Measurements from ENCODE around the gene LRRTM4. TPM values are rescaled to one million over a fixed set of nuclear protein-coding genes. Genes with fewer than 3 reads are reported as not detected.

Gene LRRTM4
- total and polyA plus RNA-seq, 2 experiments from 2014 or later = 4.5 to 15.4 TPM

DNA sequence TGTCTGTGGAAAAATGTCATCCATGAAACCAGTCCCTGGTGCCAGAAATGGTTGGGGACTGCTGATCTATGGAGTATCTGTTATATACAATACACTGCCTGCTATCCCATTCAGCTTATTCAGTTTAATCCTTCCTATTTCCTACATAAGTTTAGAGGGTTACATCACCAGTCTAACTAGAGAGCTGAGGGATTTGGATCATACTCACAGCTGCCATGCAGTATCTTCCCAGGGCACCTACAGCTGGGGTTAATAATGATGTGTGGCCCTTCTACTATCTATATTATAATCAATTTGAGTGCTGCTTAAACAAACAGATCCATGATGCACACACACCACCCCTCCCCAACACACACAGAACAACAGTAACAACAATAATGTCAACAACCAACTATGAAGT lies 524.0 kb downstream of the LRRTM4 start:
- H3K4me2 ChIP-seq = no peak overlapping the region
- H3K27ac ChIP-seq (ENCODE audit: low read depth) = no peak overlapping the region
- Mint-ChIP-seq H3K27ac (no peak overlapping the region), H3K4me3 (no peak overlapping the region), H3K4me1 (peaks cover 9% of the 10 kb centered on the region), H3K27me3 (ENCODE audit: insufficient read depth, low read depth, poor library complexity) (peaks cover 1% of the 10 kb centered on the region), H3K9me3 (no peaks in the 10 kb centered on the region), H3K36me3 (ENCODE audit: low read depth) (no peaks in the 10 kb centered on the region)
- ATAC-seq (no peak), DNase-seq (ENCODE audit: low spot score) (no peak)
- H3K79me2 ChIP-seq (replicated peaks; ENCODE audit: insufficient read depth) = no peaks in the 10 kb centered on the region
- no peaks in the 10 kb centered on the region for H3K9me2 ChIP-seq (ENCODE audit: insufficient read depth)
- H3K36me3 ChIP-seq (ENCODE audit: insufficient read depth) = no peaks in the 10 kb centered on the region
- H4K20me1 ChIP-seq (replicated peaks; ENCODE audit: insufficient read depth) = no peaks in the 10 kb centered on the region
- no peak overlapping the region for H2AFZ ChIP-seq
- H3F3A ChIP-seq (replicated peaks; ENCODE audit: low read depth) = no peaks in the 10 kb centered on the region
- no peaks in the 10 kb centered on the region for H3K27me3 ChIP-seq (ENCODE audit: insufficient read depth)
- no peak overlapping the region for H3K4me3 ChIP-seq
- TF ChIP-seq, protein P1, sequence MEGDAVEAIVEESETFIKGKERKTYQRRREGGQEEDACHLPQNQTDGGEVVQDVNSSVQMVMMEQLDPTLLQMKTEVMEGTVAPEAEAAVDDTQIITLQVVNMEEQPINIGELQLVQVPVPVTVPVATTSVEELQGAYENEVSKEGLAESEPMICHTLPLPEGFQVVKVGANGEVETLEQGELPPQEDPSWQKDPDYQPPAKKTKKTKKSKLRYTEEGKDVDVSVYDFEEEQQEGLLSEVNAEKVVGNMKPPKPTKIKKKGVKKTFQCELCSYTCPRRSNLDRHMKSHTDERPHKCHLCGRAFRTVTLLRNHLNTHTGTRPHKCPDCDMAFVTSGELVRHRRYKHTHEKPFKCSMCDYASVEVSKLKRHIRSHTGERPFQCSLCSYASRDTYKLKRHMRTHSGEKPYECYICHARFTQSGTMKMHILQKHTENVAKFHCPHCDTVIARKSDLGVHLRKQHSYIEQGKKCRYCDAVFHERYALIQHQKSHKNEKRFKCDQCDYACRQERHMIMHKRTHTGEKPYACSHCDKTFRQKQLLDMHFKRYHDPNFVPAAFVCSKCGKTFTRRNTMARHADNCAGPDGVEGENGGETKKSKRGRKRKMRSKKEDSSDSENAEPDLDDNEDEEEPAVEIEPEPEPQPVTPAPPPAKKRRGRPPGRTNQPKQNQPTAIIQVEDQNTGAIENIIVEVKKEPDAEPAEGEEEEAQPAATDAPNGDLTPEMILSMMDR (conservative IDR thresholded peaks at IDR 0.05; ENCODE audit: low read depth in 2 of 2) = no peak
- TF ChIP-seq STAT1 (IDR thresholded peaks at IDR 0.05; ENCODE audit: unreplicated experiment) (no peak), EZH2phosphoT487 (IDR thresholded peaks at IDR 0.05; ENCODE audit: unreplicated experiment) (no peak), POLR2AphosphoS5 (IDR thresholded peaks at IDR 0.05; ENCODE audit: low read depth) (no peak), EZH2 (IDR thresholded peaks at IDR 0.05; ENCODE audit: low read depth, unreplicated experiment) (no peak)
- H3K4me1 ChIP-seq (ENCODE audit: insufficient read depth) = no peaks in the 10 kb centered on the region; the same call in 1 of the 2 replicates

DNA sequence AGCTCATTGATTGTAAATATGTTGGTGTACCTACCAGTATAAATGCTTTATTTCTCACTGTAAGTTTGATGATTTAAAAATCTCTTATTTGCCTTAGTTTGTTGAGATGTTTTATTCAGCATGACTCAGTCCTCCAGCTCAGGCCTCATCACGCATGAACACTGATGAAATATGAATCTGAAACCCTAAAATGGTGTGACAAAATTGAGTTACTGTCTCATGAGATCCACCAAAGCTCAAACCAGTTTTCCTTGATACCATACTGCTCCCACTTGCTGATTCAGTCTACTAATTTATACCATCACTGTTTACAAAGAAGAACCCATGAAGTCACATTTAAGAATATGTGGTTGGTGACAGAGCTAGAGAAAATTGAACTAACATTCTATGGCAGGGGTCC lies 524.9 kb downstream of the LRRTM4 start:
- H3K9me3 Mint-ChIP-seq = no peaks in the 10 kb centered on the region
- no peak overlapping the region for H3K4me3 ChIP-seq
- H3K4me3 Mint-ChIP-seq = no peak overlapping the region
- H3K4me1 ChIP-seq (ENCODE audit: insufficient read depth) = no peaks in the 10 kb centered on the region; the same call in 1 of the 2 replicates
- H4K20me1 ChIP-seq (replicated peaks; ENCODE audit: insufficient read depth) = no peaks in the 10 kb centered on the region
- H3K4me2 ChIP-seq = no peak overlapping the region
- no peak overlapping the region for H3K27ac ChIP-seq (ENCODE audit: low read depth)
- H3K4me1 Mint-ChIP-seq = peaks cover 9% of the 10 kb centered on the region
- no peaks in the 10 kb centered on the region for H3K9me2 ChIP-seq (ENCODE audit: insufficient read depth)
- no peak for ATAC-seq
- H3K27me3 ChIP-seq (ENCODE audit: insufficient read depth) = no peaks in the 10 kb centered on the region
- peaks cover 1% of the 10 kb centered on the region for H3K27me3 Mint-ChIP-seq (ENCODE audit: insufficient read depth, low read depth, poor library complexity)
- H3K36me3 ChIP-seq (ENCODE audit: insufficient read depth) = 0 out of 2 replicates have a peak, but pooled peaks cover 1% of the 10 kb centered on the region
- H3K36me3 Mint-ChIP-seq (ENCODE audit: low read depth) = no peaks in the 10 kb centered on the region
- H3F3A ChIP-seq (replicated peaks; ENCODE audit: low read depth) = no peaks in the 10 kb centered on the region
- H2AFZ ChIP-seq = no peak overlapping the region
- H3K27ac Mint-ChIP-seq = no peak overlapping the region
- H3K79me2 ChIP-seq (replicated peaks; ENCODE audit: insufficient read depth) = no peaks in the 10 kb centered on the region
- no peak for DNase-seq (ENCODE audit: low spot score)
- TF ChIP-seq NANOG (IDR thresholded peaks at IDR 0.05; ENCODE audit: borderline replicate concordance) = no peak
- TF ChIP-seq, protein P1 (conservative IDR thresholded peaks at IDR 0.05; ENCODE audit: low read depth in 2 of 2) = no peak
- TF ChIP-seq, protein P2, sequence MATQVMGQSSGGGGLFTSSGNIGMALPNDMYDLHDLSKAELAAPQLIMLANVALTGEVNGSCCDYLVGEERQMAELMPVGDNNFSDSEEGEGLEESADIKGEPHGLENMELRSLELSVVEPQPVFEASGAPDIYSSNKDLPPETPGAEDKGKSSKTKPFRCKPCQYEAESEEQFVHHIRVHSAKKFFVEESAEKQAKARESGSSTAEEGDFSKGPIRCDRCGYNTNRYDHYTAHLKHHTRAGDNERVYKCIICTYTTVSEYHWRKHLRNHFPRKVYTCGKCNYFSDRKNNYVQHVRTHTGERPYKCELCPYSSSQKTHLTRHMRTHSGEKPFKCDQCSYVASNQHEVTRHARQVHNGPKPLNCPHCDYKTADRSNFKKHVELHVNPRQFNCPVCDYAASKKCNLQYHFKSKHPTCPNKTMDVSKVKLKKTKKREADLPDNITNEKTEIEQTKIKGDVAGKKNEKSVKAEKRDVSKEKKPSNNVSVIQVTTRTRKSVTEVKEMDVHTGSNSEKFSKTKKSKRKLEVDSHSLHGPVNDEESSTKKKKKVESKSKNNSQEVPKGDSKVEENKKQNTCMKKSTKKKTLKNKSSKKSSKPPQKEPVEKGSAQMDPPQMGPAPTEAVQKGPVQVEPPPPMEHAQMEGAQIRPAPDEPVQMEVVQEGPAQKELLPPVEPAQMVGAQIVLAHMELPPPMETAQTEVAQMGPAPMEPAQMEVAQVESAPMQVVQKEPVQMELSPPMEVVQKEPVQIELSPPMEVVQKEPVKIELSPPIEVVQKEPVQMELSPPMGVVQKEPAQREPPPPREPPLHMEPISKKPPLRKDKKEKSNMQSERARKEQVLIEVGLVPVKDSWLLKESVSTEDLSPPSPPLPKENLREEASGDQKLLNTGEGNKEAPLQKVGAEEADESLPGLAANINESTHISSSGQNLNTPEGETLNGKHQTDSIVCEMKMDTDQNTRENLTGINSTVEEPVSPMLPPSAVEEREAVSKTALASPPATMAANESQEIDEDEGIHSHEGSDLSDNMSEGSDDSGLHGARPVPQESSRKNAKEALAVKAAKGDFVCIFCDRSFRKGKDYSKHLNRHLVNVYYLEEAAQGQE (IDR thresholded peaks at IDR 0.05; ENCODE audit: unreplicated experiment) = no peak
- no peak for TF ChIP-seq EZH2 (IDR thresholded peaks at IDR 0.05; ENCODE audit: low read depth, unreplicated experiment)
- TF ChIP-seq STAT1 (IDR thresholded peaks at IDR 0.05; ENCODE audit: unreplicated experiment) = no peak
- no peak for TF ChIP-seq ZNF114 (CRISPR knock-in tag; IDR thresholded peaks at IDR 0.05)
- TF ChIP-seq POLR2AphosphoS5 (IDR thresholded peaks at IDR 0.05; ENCODE audit: low read depth) = no peak
- no peak for TF ChIP-seq CREB1 (CRISPR knock-in tag; IDR thresholded peaks at IDR 0.05; ENCODE audit: low read depth)
- TF ChIP-seq, protein P3, sequence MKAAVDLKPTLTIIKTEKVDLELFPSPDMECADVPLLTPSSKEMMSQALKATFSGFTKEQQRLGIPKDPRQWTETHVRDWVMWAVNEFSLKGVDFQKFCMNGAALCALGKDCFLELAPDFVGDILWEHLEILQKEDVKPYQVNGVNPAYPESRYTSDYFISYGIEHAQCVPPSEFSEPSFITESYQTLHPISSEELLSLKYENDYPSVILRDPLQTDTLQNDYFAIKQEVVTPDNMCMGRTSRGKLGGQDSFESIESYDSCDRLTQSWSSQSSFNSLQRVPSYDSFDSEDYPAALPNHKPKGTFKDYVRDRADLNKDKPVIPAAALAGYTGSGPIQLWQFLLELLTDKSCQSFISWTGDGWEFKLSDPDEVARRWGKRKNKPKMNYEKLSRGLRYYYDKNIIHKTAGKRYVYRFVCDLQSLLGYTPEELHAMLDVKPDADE (IDR thresholded peaks at IDR 0.05) = no peak
